Measurements from ENCODE around the gene TBP.
"Not testable (repeated sequence)": the region's sequence is repeated elsewhere in the genome, so short reads cannot be mapped to it uniquely, and the experiment has no call there.

TBP gene

GRCh38 chr6:170508892-170509722 is 45.1 kb upstream of the TBP start:
- H3K4me1 ChIP-seq (ENCODE audit: control extremely low read depth in 1 of 4, control insufficient read depth in 4 of 4, insufficient read depth in 4 of 4, low read length in 3 of 4) = peaks cover 0 to 10% (median 1%) of the 10 kb centered on the region in 4 experiments
- 100% methylated on average over 3 of the region's 5 CpGs for WGBS (ENCODE audit: insufficient coverage)
- DNase-seq; H3K4me3 ChIP-seq (ENCODE audit: control insufficient read depth in 1 of 7, extremely low read depth in 1 of 7, insufficient read depth in 4 of 7, low read depth in 2 of 7, low read length in 6 of 7); CTCF ChIA-PET; H3K27ac ChIP-seq (ENCODE audit: insufficient read depth in 1 of 2, low read depth in 1 of 2, low read length in 2 of 2, poor library complexity in 1 of 2, severe bottlenecking in 2 of 2); POLR2A ChIA-PET; H3K9me3 ChIP-seq (ENCODE audit: control extremely low read depth in 1 of 5, control insufficient read depth in 4 of 5, insufficient read depth in 2 of 5, low read depth in 1 of 5, low read length in 4 of 5); H3K27me3 ChIP-seq (replicated peaks in 2 of 5; ENCODE audit: control insufficient read depth in 4 of 5, insufficient read depth in 5 of 5, low read length in 4 of 5); H3K36me3 ChIP-seq (ENCODE audit: control insufficient read depth in 4 of 4, insufficient read depth in 4 of 4, low read length in 3 of 4): not testable (repeated sequence)

DNA sequence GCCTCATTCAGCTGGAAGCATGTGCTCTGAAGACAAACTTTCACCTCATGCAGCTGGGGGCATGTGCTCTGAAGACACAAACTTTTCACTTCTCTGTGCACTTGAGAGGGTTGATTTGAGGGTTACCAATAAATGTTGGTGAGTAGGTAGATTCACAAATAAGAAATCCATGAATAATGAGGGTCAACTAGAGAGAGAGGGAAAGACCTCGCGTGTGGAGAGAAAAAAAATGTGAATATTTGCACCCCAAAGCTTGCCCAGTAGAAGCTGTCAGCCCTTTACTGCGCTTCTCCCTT is 44.5 kb upstream of the TBP start:
- ChIA-PET CTCF (interaction anchor here (1.0 kb wide), 1 partner anchor 21 kb away, joined by 5 read pairs; no protein-coding TSS in a partner anchor), POLR2A (no interaction called here)
- Histone ChIP-seq H3K36me3 (ENCODE audit: control insufficient read depth in 4 of 4, insufficient read depth in 4 of 4, low read length in 3 of 4) (no peaks in the 10 kb centered on the region), H3K27me3 (replicated peaks in 2 of 5; ENCODE audit: control insufficient read depth in 4 of 5, insufficient read depth in 5 of 5, low read length in 4 of 5) (no peaks in the 10 kb centered on the region), H3K4me3 (ENCODE audit: control insufficient read depth in 1 of 7, extremely low read depth in 1 of 7, insufficient read depth in 4 of 7, low read depth in 2 of 7, low read length in 6 of 7) (no peak overlapping the region), H3K4me1 (ENCODE audit: control extremely low read depth in 1 of 4, control insufficient read depth in 4 of 4, insufficient read depth in 4 of 4, low read length in 3 of 4) (peaks cover 0 to 5% (median 0%) of the 10 kb centered on the region in 4 experiments), H3K27ac (ENCODE audit: insufficient read depth in 1 of 2, low read depth in 1 of 2, low read length in 2 of 2, poor library complexity in 1 of 2, severe bottlenecking in 2 of 2) (no peak overlapping the region), H3K9me3 (ENCODE audit: control extremely low read depth in 1 of 5, control insufficient read depth in 4 of 5, insufficient read depth in 2 of 5, low read depth in 1 of 5, low read length in 4 of 5) (no peaks in the 10 kb centered on the region)
- DNase-seq = no peak
- WGBS (ENCODE audit: insufficient coverage) = 100% methylated on average over 3 of the region's 3 CpGs

DNA sequence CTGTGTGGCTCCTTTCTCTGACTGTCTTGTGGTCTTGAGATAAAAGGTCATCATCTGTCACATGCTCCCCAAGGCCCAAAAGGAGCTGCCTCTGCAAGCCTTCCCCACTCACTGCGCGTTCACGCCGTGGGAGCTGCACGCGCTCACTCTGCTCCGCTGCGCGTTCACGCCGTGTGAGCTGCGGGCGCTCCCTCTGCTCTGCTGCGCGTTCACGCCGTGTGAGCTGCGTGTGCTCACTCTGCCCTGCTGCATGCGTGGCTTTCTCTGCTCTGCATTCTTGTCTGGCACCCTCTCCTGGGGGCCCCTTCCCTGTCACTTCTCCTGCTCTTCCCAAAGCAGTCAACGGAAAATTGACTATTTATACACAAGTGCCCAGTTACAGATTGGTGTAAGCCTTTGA is 43.5 kb upstream of the TBP start:
- Histone ChIP-seq H3K4me3 (ENCODE audit: control insufficient read depth in 1 of 7, extremely low read depth in 1 of 7, insufficient read depth in 4 of 7, low read depth in 2 of 7, low read length in 6 of 7) (no peak overlapping the region), H3K27ac (ENCODE audit: insufficient read depth in 1 of 2, low read depth in 1 of 2, low read length in 2 of 2, poor library complexity in 1 of 2, severe bottlenecking in 2 of 2) (no peak overlapping the region), H3K9me3 (ENCODE audit: control extremely low read depth in 1 of 5, control insufficient read depth in 4 of 5, insufficient read depth in 2 of 5, low read depth in 1 of 5, low read length in 4 of 5) (peaks cover 0 to 5% (median 0%) of the 10 kb centered on the region in 5 experiments), H3K36me3 (ENCODE audit: control insufficient read depth in 4 of 4, insufficient read depth in 4 of 4, low read length in 3 of 4) (no peaks in the 10 kb centered on the region), H3K27me3 (replicated peaks in 2 of 5; ENCODE audit: control insufficient read depth in 4 of 5, insufficient read depth in 5 of 5, low read length in 4 of 5) (no peaks in the 10 kb centered on the region), H3K4me1 (ENCODE audit: control extremely low read depth in 1 of 4, control insufficient read depth in 4 of 4, insufficient read depth in 4 of 4, low read length in 3 of 4) (no peaks in the 10 kb centered on the region)
- POLR2A ChIA-PET = no interaction called here
- CTCF ChIA-PET = interaction anchor here (1.0 to 1.6 kb wide), 2 partner anchors 20 to 39 kb away, joined by 4 to 5 read pairs; no protein-coding TSS in a partner anchor
- no peak for DNase-seq
- WGBS (ENCODE audit: insufficient coverage) = 97% methylated on average over 20 of the region's 20 CpGs

- no peak for DNase-seq
- Histone ChIP-seq H3K4me3 (ENCODE audit: control insufficient read depth in 1 of 7, extremely low read depth in 1 of 7, insufficient read depth in 4 of 7, low read depth in 2 of 7, low read length in 6 of 7) (no peak overlapping the region), H3K4me1 (ENCODE audit: control extremely low read depth in 1 of 4, control insufficient read depth in 4 of 4, insufficient read depth in 4 of 4, low read length in 3 of 4) (peaks cover 0 to 2% (median 0%) of the 10 kb centered on the region in 4 experiments), H3K27me3 (replicated peaks in 2 of 5; ENCODE audit: control insufficient read depth in 4 of 5, insufficient read depth in 5 of 5, low read length in 4 of 5) (no peaks in the 10 kb centered on the region), H3K36me3 (ENCODE audit: control insufficient read depth in 4 of 4, insufficient read depth in 4 of 4, low read length in 3 of 4) (no peaks in the 10 kb centered on the region), H3K9me3 (ENCODE audit: control extremely low read depth in 1 of 5, control insufficient read depth in 4 of 5, insufficient read depth in 2 of 5, low read depth in 1 of 5, low read length in 4 of 5) (peaks cover 0 to 5% (median 0%) of the 10 kb centered on the region in 5 experiments), H3K27ac (ENCODE audit: insufficient read depth in 1 of 2, low read depth in 1 of 2, low read length in 2 of 2, poor library complexity in 1 of 2, severe bottlenecking in 2 of 2) (no peak overlapping the region)
- CTCF ChIA-PET = interaction anchor here (1.6 kb wide), 1 partner anchor 41 kb away, joined by 4 read pairs; no protein-coding TSS in a partner anchor
- WGBS (ENCODE audit: insufficient coverage) = 92% methylated on average over 1 of the region's 4 CpGs
- POLR2A ChIA-PET = no interaction called here
Measured at GRCh38 chr6:170512249-170512648, 41.9 kb upstream of the TBP start.

DNA sequence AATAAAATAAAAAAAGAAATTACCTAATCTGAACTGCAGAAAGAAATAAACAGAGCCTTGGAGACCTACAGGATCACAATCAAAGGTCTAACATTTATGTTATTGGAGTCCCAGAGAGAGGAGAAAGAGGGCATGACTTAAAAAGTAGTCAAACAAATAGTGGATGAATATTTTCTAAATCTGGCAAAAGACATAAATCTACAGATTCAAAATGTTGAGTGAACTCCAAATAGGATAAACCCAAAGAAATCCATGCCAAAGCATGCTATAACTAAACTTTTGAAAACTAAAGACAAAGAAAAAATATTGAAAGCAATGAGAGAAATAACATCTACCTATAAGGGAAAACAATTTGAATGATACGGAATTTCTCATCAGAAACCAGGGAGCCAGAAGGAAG is 39.3 kb upstream of the TBP start:
- DNase-seq = no peak
- CTCF ChIA-PET = no interaction called here
- Histone ChIP-seq H3K27ac (ENCODE audit: insufficient read depth in 1 of 2, low read depth in 1 of 2, low read length in 2 of 2, poor library complexity in 1 of 2, severe bottlenecking in 2 of 2) (no peak overlapping the region), H3K27me3 (replicated peaks in 2 of 5; ENCODE audit: control insufficient read depth in 4 of 5, insufficient read depth in 5 of 5, low read length in 4 of 5) (no peaks in the 10 kb centered on the region), H3K4me3 (ENCODE audit: control insufficient read depth in 1 of 7, extremely low read depth in 1 of 7, insufficient read depth in 4 of 7, low read depth in 2 of 7, low read length in 6 of 7) (no peak overlapping the region), H3K4me1 (ENCODE audit: control extremely low read depth in 1 of 4, control insufficient read depth in 4 of 4, insufficient read depth in 4 of 4, low read length in 3 of 4) (peaks cover 0 to 2% (median 0%) of the 10 kb centered on the region in 4 experiments), H3K36me3 (ENCODE audit: control insufficient read depth in 4 of 4, insufficient read depth in 4 of 4, low read length in 3 of 4) (no peaks in the 10 kb centered on the region), H3K9me3 (ENCODE audit: control extremely low read depth in 1 of 5, control insufficient read depth in 4 of 5, insufficient read depth in 2 of 5, low read depth in 1 of 5, low read length in 4 of 5) (peaks cover 0 to 5% (median 0%) of the 10 kb centered on the region in 5 experiments)
- POLR2A ChIA-PET = no interaction called here
- no CpG with 5 or more reads among the region's 1 CpG for WGBS (ENCODE audit: insufficient coverage)

DNA sequence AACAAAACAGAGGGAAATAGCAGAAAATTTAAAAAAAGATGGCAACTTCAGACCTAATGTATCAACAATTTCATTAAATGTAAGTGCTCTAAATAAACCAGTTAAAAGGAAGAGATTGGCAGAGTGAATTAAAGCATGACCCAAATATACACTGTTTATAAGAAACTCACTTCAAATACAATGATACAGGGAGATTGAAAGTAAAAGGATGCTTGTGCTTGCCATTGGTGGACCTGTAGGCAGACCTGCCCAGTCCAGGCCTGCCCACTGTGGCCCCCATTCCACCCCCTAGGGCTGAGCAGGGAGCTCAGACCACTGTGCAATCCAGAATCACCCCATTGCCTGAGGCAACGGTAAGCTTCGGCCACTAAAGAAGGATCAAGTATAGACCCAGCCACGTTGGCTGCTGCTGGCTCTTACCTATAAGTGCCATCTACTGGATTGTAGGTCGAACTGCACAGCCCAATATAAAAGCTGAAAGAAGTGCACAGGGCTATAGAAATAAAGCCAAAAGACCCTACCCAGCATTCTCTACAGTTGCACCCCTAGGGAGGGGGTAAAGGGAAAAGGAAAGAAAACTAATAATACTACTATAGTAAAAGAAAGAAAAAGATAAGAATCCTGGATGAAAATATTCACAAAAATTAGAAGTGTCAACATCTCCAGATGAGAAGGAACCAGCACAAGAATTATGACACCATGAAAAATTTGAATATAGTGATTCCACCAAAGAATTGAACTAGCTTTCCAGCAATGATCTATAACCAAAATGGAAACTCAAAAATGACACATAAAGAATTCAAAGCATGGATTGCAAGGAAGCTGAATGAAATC is 37.2 kb upstream of the TBP start:
- peak overlapping the region in 2 of 7 experiments; percentile 31 to 55 for H3K4me3 ChIP-seq (ENCODE audit: control insufficient read depth in 1 of 7, extremely low read depth in 1 of 7, insufficient read depth in 4 of 7, low read depth in 2 of 7, low read length in 6 of 7)
- H3K4me1 ChIP-seq (ENCODE audit: control extremely low read depth in 1 of 4, control insufficient read depth in 4 of 4, insufficient read depth in 4 of 4, low read length in 3 of 4) = peaks cover 0 to 2% (median 0%) of the 10 kb centered on the region in 4 experiments
- ChIA-PET POLR2A (no interaction called here), CTCF (interaction anchor here (0.7 to 2.3 kb wide), 15 partner anchors 10 to 1567 kb away, joined by 3 to 15 read pairs (median 4); no protein-coding TSS in a partner anchor)
- no peak overlapping the region for H3K27ac ChIP-seq (ENCODE audit: insufficient read depth in 1 of 2, low read depth in 1 of 2, low read length in 2 of 2, poor library complexity in 1 of 2, severe bottlenecking in 2 of 2)
- H3K36me3 ChIP-seq (ENCODE audit: control insufficient read depth in 4 of 4, insufficient read depth in 4 of 4, low read length in 3 of 4) = no peaks in the 10 kb centered on the region
- 0% methylated on average over 3 of the region's 4 CpGs for WGBS (ENCODE audit: insufficient coverage)
- peak; percentile 45 to 77 (median 72) for DNase-seq
- peaks cover 0 to 5% (median 0%) of the 10 kb centered on the region in 5 experiments for H3K9me3 ChIP-seq (ENCODE audit: control extremely low read depth in 1 of 5, control insufficient read depth in 4 of 5, insufficient read depth in 2 of 5, low read depth in 1 of 5, low read length in 4 of 5)
- no peaks in the 10 kb centered on the region for H3K27me3 ChIP-seq (replicated peaks in 2 of 5; ENCODE audit: control insufficient read depth in 4 of 5, insufficient read depth in 5 of 5, low read length in 4 of 5)
